NCI-H345 (cell line): ENCODE measurements around the gene OTOP2.
"Not testable (repeated sequence)": the region's sequence is repeated elsewhere in the genome, so short reads cannot be mapped to it uniquely, and the experiment has no call there.

Experiments used
- DNase-seq: peaks from one replicate; lab custom pipeline; 2025; lab: John Stamatoyannopoulos, UW

OTOP2 gene

GRCh38 chr17:74972107-74972972, 48.3 kb downstream of the OTOP2 start, which contains the start of gene HID1:
TSS of gene HID1 (minus strand) at chr17:74972759. CDS start at chr17:74972656, 103 bp downstream.
- peak; percentile 87 for DNase-seq

- no peak for DNase-seq
Observed at GRCh38 chr17:74972973-74973328, 48.9 kb downstream of the OTOP2 start.

- DNase-seq, result no peak
Observed at GRCh38 chr17:74975943-74976342, 51.9 kb downstream of the OTOP2 start.

- no peak for DNase-seq
Observed at GRCh38 chr17:74977802-74978201, 53.7 kb downstream of the OTOP2 start.

- no peak for DNase-seq
Observed at GRCh38 chr17:74978240-74978639, 54.2 kb downstream of the OTOP2 start.

GRCh38 chr17:74979408-74980146, 55.5 kb downstream of the OTOP2 start:
- DNase-seq, result no peak

GRCh38 chr17:74981318-74981978, 57.4 kb downstream of the OTOP2 start:
- no peak for DNase-seq

- DNase-seq, result peak; percentile 92
Observed at GRCh38 chr17:74981979-74982662, 58.0 kb downstream of the OTOP2 start.

- not testable (repeated sequence) for DNase-seq
Observed at GRCh38 chr17:74982663-74983313, 58.7 kb downstream of the OTOP2 start.
